GM18526 (cell line): ENCODE results near the gene G3BP2.
A peak's percentile ranks its signal among the peaks of the same experiment; 100 is the strongest.

Source experiments
- POLR2A ChIP-seq: IDR thresholded peaks from 3 replicates; pipeline ENCODE4 v1.6.1; 2011; ENCODE audit not compliant: insufficient read length; ENCODE audit errors: extremely low read depth

G3BP2 gene

DNA sequence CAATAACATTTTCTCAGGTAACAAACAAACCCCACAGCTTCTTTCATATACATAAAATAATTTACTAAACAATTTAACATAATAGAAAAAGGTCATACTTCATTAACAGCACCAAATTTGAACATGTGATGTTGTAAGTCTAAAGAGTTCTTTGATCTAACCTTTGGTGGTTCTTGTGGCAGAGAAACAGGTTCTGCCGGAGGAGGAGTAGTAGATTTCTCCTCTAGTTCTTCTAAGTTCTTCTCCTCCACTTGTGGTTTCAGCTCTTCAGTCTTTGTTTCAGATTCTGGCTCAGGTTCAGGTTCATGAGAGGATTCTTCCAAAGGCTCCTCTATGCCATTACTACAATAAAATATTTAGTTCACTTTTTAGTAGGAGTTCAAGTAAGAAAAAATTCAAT lies 18.3 kb downstream of the G3BP2 start:
- no peak for TF ChIP-seq POLR2A

DNA sequence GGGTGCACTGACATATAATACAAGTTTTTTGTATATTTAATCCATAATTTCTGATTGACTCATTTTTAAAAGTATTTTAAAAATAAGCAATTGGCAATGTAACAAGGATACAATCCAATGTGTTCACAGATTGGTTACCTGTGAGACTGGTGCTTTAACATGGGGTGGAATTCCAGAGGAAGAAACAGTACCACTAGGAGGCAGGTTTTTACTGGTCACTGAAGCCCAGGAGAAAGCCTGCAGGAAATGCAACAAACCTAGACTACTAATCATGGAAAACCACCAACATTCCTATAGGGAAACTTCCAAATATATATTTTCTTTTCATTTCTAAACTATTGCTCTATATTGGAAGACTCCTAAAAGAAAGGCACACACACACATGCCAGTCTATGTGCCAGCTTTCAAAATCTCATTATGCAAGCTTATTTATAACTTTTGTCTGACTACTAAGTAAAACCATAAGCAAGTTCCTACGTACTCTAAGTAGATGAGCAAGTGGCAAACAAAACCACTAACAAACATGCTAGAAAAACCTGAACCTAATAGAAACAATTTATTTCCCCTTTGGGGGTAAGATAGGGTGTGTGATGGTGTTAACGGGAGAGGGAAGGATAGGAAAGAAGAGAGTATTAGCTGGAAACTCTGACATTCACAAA lies 19.2 kb downstream of the G3BP2 start:
- TF ChIP-seq POLR2A, result no peak

DNA sequence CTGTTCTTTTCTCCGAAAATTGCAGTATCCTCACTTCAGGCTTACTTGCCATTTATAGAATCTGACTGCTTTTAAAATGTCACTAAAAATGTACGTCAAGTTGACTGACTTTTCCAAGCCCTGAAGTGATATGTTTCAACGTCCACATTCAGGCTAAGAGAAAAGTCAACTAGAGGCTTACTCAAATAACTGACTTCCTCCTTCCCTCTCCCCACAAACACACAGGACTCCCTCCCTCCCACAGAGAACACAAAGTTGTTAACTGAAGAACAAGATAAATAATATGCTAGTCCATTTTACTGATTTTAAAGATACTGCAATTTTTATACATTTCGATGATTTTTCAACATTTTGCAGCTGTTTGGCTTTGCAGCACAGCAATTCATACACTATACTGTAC lies 29.1 kb downstream of the G3BP2 start:
- no peak for TF ChIP-seq POLR2A

DNA sequence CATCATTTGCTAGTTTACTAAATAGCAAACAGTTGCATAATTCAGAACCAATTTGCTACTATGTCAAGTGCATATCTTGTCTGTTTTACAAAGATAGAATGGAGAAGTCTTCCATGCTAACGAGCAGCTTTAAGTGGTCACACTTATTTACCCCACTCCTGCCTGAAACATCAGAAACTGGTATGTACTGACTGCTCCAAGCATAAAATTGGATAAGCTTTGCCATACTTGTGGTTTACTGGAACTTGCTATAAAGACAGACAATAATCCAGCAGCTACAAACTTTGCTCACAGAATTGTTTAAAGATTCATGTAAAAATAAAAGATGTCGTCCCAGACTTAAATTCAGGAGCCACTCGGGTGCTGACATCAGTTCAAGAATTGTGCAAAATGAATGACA lies 29.6 kb downstream of the G3BP2 start:
- TF ChIP-seq POLR2A, result no peak

DNA sequence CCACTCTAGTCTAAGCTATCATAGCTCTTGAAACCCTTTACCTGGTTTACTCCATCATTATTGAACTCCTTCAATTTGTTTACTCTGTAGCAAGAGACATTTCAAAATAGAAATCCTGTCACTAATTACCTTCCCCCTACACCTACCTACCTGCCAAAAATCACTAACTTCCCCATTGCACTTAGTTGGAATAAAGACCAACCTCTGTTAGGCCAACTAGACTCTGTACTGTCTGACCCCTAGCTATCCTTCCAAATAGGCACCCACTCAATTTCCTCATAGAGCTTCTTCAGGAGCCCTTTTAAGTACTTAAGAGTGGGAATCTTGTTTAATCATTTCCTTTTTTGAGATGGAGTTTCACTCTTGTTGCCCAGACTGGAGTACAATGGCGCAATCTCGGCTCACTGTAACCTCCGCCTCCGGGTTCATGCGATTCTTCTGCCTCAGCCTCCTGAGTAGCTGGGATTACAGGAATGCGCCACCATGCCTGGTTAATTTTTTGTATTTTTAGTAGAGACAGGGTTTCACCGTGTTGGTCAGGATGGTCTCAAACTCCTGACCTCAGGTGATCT lies 34.0 kb downstream of the G3BP2 start:
- no peak for TF ChIP-seq POLR2A

DNA sequence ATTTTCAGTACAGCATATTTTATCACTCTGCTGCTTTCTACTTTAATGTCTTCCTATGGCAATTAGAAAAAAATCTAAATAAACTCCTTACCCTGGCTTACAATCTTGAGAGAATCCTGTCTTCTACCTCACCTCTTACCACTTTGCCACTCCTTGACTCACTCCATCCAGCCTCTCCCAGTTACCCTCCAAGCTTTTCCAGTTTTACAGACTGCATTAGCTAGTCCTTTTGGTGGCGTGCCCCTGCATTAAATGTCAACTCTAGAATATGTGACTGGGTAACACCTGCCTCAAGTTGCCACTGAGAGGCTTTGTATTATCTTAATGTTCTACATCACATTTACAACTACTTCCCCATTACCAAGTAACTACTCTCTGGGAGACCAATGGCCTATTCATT lies 35.4 kb downstream of the G3BP2 start:
- TF ChIP-seq POLR2A, result no peak

DNA sequence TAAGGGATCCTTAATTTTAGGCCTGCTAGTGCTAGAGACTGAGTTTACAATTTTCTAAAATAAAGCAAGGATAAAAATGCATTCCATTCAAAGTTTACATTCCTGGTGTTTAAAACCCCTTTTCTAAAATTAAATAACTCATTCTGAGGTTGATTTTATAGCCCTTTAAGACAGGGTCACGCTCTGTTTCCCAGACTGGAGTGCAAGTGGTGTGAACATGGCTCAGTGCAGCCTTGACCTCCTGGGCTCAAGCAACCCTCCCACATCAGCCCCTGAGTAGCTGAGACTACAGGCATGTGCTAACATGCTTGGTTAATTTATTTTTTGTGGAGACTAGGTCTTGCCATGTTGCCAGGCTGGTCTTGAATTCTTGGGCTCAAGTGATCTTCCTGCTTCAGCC lies 36.0 kb downstream of the G3BP2 start:
- no peak for TF ChIP-seq POLR2A

DNA sequence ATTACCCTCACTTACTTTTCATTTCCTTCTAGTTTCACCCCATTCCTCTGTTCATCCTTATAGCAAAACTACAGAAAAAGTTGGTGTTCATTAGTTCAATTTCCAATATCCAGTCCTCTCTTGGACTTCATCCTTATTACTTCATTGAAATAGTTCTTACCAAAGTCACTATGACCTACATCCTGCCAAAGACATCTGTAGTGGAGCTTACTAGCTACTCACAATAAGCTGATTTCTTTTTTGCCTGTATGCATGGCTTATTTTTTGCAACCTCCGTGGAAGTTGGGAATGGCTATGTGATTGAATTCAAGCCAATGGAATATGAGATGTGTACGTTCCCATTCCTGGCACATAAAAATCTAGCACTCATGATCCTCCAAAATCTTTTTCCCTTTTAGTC lies 38.3 kb downstream of the G3BP2 start:
- TF ChIP-seq POLR2A, result no peak

DNA sequence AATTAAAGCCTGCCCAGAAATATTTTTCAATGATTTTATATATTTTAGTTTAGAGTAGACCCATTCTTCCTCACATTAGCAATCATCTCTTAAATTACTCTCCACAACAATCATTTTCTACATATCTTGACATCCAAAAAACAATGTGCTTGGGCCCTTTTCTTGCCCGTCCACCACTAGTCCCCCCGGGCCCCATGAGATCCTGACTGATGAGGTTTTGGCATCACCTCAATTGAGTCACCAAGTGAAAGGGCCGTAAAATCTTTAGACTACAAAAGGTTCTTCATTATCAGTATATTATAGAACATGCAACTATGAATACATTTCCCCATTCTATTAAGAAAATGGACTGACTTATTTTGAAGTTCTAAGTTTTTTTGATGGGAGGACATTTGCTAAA lies 38.9 kb downstream of the G3BP2 start:
- TF ChIP-seq POLR2A, result no peak

DNA sequence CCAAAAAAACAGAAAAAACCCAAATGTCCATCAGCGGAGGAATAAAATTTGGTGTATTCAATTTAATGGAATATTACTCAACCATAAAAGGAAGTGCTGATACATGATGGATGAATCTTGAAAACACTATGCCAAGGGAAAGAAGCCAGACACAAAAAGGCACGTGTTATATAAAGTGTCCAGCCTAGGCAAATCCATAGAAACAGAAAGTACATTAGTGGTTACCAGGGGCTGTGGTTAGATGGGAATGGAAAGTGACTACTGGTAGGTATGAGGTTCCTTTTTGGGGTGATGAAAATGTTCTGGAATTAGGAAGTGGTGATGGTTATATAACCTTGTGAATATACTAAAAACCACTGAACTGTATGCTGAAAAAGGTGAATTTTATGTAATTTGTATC lies 39.4 kb downstream of the G3BP2 start:
- no peak for TF ChIP-seq POLR2A

DNA sequence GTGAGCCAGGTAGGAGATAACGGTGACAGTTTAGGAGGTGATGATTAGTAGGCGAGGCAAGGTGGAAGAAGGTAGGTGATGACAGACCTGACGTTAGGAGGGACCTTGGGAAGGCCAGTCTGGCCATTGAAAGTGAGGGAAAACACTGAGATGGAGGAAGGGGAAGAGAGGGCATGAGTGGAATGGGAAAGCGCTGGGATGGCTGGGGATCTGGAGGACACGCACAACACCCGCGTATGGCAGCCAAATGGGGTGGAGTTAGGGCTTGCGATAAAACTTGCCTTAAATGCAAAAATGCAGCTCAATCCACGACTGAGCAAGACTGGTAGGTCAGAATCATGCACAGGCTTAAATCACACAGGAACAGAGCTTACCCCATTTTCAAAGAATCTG lies 42.3 kb downstream of the G3BP2 start:
- no peak for TF ChIP-seq POLR2A

DNA sequence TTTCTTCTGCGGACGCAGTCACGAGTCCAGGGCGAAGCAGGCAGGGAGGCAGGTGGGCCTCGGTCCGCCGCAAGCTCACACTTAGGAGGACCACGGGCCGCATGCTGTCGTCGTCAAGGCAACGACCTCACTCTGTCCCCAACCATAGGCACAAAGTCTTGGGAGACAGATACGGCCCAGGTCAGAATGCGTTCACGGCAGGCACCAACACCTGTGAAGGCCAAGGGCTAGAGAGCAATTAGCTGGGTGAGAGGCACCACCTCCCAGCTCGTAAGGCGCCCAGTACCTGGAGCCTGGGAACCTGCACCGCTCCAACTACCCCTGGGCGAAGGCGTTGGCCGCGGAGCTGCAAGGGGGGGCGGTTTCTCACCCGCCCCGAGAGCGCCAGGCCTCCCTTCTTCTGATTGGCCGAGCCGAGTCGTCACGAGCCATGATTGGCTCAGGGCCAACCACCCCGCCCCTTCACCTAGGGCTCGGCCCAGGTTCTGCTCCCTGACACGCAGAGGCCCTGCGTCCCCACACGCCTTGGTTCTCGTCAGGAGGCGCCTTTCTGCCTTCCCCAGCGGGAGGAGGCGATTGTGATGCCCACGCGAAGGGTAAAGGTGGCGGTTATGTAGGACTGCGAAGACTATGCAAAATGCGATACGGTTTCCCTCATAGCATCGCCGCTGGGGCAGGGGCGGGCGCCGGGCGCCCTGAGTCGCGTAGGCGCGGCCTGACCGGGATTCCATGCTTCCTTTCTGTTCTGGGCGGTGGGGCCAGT lies 42.9 kb downstream of the G3BP2 start, which contains the start of gene CDKL2:
TSS of gene CDKL2 (minus strand) at position 355 of the 763 bp plus-strand sequence. CDS start 4,540 bp downstream, outside the sequence.
- peak; percentile 32 for TF ChIP-seq POLR2A

DNA sequence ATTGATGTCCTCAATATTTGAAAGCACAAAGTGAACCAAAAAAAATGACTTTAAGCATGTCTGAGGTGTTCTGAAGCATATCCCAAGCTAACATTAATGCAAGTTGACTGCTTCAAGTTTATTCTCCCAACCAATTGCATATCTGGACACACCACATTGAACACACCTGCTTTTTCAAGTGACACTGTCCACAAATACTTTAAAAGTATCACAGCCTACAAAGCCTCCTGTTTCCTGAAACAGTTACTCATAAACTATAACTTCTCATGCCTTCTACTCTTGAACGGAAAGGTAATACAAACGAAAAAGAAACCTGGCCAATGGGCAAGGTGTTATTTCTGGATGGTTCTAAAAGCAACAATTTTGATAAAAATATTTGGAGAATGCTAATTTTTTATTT lies 44.0 kb downstream of the G3BP2 start:
- TF ChIP-seq POLR2A, result no peak

DNA sequence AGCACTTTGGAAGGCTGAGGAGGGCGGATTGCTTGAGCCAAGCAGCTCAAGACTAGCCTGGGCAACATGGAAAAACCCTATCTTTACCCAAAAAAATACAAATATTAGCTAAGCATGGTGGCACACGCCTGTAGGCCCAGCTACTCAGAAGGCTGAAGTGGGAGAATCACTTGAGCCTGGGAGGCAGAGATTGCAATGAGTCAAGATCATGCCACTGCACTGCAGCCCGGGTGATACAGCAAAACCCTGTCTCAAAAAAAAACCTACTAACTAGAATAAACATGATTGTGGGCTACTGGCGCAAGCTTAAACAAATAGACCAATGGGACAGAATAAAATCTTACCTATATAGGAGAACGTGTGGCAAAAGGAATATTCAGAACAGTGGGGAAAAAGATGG lies 50.2 kb downstream of the G3BP2 start:
- TF ChIP-seq POLR2A, result no peak

DNA sequence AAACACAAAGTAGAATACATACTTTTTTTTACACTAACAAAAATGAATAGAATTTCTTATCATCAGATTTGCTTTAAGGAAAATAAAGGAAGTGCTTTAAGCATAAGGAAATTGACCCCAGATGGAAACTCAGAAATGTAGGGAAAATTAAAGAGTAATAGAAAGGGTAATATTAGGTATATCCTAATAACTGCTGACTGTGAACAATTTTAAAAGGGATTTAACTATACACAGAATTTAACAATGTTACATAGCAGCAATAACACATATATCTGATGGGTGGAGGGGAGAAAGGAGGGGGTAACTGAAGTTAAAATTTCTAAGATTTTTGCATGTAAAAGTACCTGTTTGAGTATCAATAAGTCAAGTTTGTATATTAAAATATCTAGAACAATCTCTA lies 51.5 kb downstream of the G3BP2 start:
- TF ChIP-seq POLR2A, result no peak

DNA sequence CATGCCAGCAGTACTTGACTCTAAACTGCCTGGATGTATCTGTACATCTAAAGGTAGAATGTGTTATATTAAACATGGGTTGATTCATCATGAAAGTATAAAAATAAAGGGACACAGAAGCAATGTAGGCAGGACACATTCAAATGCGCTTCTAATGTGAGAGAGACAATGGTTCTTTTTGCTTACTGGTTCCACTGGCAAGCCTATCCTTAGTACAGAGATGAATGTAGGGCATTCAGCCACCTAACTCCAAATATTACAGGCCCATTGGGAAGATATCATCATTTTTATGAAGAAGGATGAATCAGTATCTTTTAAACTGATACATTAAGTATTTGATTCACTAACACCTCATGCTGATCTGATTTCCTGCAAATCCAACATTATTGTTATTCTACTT lies 60.9 kb downstream of the G3BP2 start:
- TF ChIP-seq POLR2A, result no peak

DNA sequence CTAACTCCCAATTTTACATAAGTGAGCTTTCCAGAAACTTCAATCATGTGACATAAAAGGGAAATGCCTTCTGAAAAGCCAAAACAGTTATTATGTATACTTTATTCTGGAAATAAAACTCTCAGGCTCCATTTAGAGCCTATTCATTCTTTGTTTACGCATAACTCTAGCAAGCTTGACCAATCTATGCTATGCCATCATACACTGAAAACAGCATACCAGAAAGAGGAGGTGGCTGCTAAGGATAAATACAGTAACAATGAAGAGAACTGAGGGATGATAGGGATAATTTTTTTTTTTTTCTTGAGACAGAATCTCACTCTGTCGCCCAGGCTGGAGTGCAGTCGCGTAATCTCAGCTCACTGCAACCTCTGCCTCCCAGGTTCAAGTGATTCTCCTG lies 67.3 kb downstream of the G3BP2 start:
- no peak for TF ChIP-seq POLR2A

DNA sequence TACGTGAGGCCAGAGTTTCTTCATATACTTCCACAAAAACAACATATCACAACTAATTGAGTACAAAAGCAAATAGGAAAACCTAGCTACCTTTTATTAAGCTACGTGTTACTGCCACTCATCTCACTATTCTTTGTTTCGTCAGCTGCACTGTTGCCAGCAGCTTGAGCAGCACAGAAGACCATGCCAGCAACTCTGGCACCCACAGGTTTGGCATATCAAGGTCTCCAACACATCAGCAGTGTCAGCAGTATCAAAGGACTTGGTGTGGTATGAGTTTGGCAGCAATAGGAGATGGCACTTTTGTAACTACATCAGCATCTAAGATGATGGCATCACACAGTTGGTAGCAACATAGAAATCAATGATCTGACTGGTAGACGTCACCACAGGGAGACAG lies 73.6 kb downstream of the G3BP2 start:
- TF ChIP-seq POLR2A, result no peak
